Measurements from ENCODE around the gene SMARCC1. TPM values are rescaled to one million over a fixed set of nuclear protein-coding genes. Genes with fewer than 3 reads are reported as not detected.

Gene SMARCC1
- total and polyA plus RNA-seq, 2 donors from 2014 or later: 11.6 to 80.4 TPM

GRCh38 chr3:47645551-47645950, 136.1 kb downstream of the SMARCC1 start:
- H3K27ac ChIP-seq (ENCODE audit: low read depth in 2 of 2, low read length in 2 of 2): no peak overlapping the region
- DNase-seq (no peak), FAIRE-seq (no peak)
- no peaks in the 10 kb centered on the region for H3K9me3 ChIP-seq (ENCODE audit: control insufficient read depth in 2 of 3, insufficient read depth in 1 of 3, low read length in 3 of 3)
- no peak overlapping the region for H3K4me3 ChIP-seq (ENCODE audit: low read length in 3 of 3)
- no peaks in the 10 kb centered on the region for H3K4me1 ChIP-seq (ENCODE audit: control insufficient read depth in 2 of 3, insufficient read depth in 2 of 3, low read depth in 1 of 3, low read length in 3 of 3)
- peaks cover 2 to 4% (median 3%) of the 10 kb centered on the region in 3 donors for H3K36me3 ChIP-seq (ENCODE audit: control insufficient read depth in 2 of 3, insufficient read depth in 3 of 3, low read length in 3 of 3)
- H3K9ac ChIP-seq (ENCODE audit: low read length in 3 of 3): no peak overlapping the region
- intact Hi-C loops (cut with DNase I): no loop called here
- TF ChIP-seq CTCF (IDR thresholded peaks at IDR 0.05; ENCODE audit: borderline replicate concordance, extremely low read depth, insufficient read depth): no peak
- H3K27me3 ChIP-seq (ENCODE audit: control insufficient read depth, insufficient read depth, low read length): no peaks in the 10 kb centered on the region

GRCh38 chr3:47643092-47643491, 138.6 kb downstream of the SMARCC1 start:
- H3K27ac ChIP-seq (ENCODE audit: low read depth in 2 of 2, low read length in 2 of 2): no peak overlapping the region
- intact Hi-C loops (cut with DNase I): no loop called here
- no peaks in the 10 kb centered on the region for H3K27me3 ChIP-seq (ENCODE audit: control insufficient read depth, insufficient read depth, low read length)
- TF ChIP-seq CTCF (IDR thresholded peaks at IDR 0.05; ENCODE audit: borderline replicate concordance, extremely low read depth, insufficient read depth): no peak
- no peak for DNase-seq
- no peak overlapping the region for H3K9ac ChIP-seq (ENCODE audit: low read length in 3 of 3)
- H3K4me1 ChIP-seq (ENCODE audit: control insufficient read depth in 2 of 3, insufficient read depth in 2 of 3, low read depth in 1 of 3, low read length in 3 of 3): no peaks in the 10 kb centered on the region
- no peaks in the 10 kb centered on the region for H3K9me3 ChIP-seq (ENCODE audit: control insufficient read depth in 2 of 3, insufficient read depth in 1 of 3, low read length in 3 of 3)
- peaks cover 0 to 8% (median 0%) of the 10 kb centered on the region in 3 donors for H3K36me3 ChIP-seq (ENCODE audit: control insufficient read depth in 2 of 3, insufficient read depth in 3 of 3, low read length in 3 of 3)
- no peak for FAIRE-seq
- H3K4me3 ChIP-seq (ENCODE audit: low read length in 3 of 3): no peak overlapping the region

- Histone ChIP-seq H3K27ac (ENCODE audit: low read depth in 2 of 2, low read length in 2 of 2) (no peak overlapping the region), H3K4me1 (ENCODE audit: control insufficient read depth in 2 of 3, insufficient read depth in 2 of 3, low read depth in 1 of 3, low read length in 3 of 3) (no peaks in the 10 kb centered on the region), H3K36me3 (ENCODE audit: control insufficient read depth in 2 of 3, insufficient read depth in 3 of 3, low read length in 3 of 3) (peaks cover 0 to 12% (median 0%) of the 10 kb centered on the region in 3 donors), H3K4me3 (ENCODE audit: low read length in 3 of 3) (no peak overlapping the region), H3K27me3 (ENCODE audit: control insufficient read depth, insufficient read depth, low read length) (no peaks in the 10 kb centered on the region), H3K9me3 (ENCODE audit: control insufficient read depth in 2 of 3, insufficient read depth in 1 of 3, low read length in 3 of 3) (no peaks in the 10 kb centered on the region), H3K9ac (ENCODE audit: low read length in 3 of 3) (no peak overlapping the region)
- DNase-seq: no peak
- intact Hi-C loops (cut with DNase I): no loop called here
- no peak for TF ChIP-seq CTCF (IDR thresholded peaks at IDR 0.05; ENCODE audit: borderline replicate concordance, extremely low read depth, insufficient read depth)
- no peak for FAIRE-seq
Observed at GRCh38 chr3:47641739-47642138, 140.0 kb downstream of the SMARCC1 start.

- no peaks in the 10 kb centered on the region for H3K27me3 ChIP-seq (ENCODE audit: control insufficient read depth, insufficient read depth, low read length)
- intact Hi-C loops (cut with DNase I): no loop called here
- no peak for DNase-seq
- no peak overlapping the region for H3K27ac ChIP-seq (ENCODE audit: low read depth in 2 of 2, low read length in 2 of 2)
- H3K4me1 ChIP-seq (ENCODE audit: control insufficient read depth in 2 of 3, insufficient read depth in 2 of 3, low read depth in 1 of 3, low read length in 3 of 3): no peaks in the 10 kb centered on the region
- H3K36me3 ChIP-seq (ENCODE audit: control insufficient read depth in 2 of 3, insufficient read depth in 3 of 3, low read length in 3 of 3): peaks cover under 1 to 30% (median 11%) of the 10 kb centered on the region in 3 donors
- TF ChIP-seq CTCF (IDR thresholded peaks at IDR 0.05; ENCODE audit: borderline replicate concordance, extremely low read depth, insufficient read depth): no peak
- H3K9me3 ChIP-seq (ENCODE audit: control insufficient read depth in 2 of 3, insufficient read depth in 1 of 3, low read length in 3 of 3): no peaks in the 10 kb centered on the region
- no peak overlapping the region for H3K4me3 ChIP-seq (ENCODE audit: low read length in 3 of 3)
- no peak overlapping the region for H3K9ac ChIP-seq (ENCODE audit: low read length in 3 of 3)
- no peak for FAIRE-seq
Observed at GRCh38 chr3:47636921-47637320, 144.8 kb downstream of the SMARCC1 start.

All from kidney (tissue), 14 donors.